GM12878 (cell line): ENCODE measurements around the gene EEF1AKMT3.

Source experiments
- EZH2 ChIP-seq: IDR thresholded peaks from 2 replicates; pipeline ENCODE4 v1.6.1; 2012; ENCODE audit warnings: low read depth, mild to moderate bottlenecking, control low read depth, inconsistent platforms, low read length, borderline replicate concordance; ENCODE audit not compliant: control insufficient read depth
- FOXM1 ChIP-seq: IDR thresholded peaks from 2 replicates; pipeline ENCODE4 v1.6.1; 2012; ENCODE audit warnings: low read depth, mild to moderate bottlenecking, inconsistent platforms, low read length, moderate library complexity
- RAD21 ChIP-seq: IDR thresholded peaks from 2 replicates; pipeline ENCODE4 v1.6.1; 2011; ENCODE audit warnings: mild to moderate bottlenecking, low read depth, low read length, moderate library complexity; ENCODE audit not compliant: insufficient read depth
- TCF7 ChIP-seq: IDR thresholded peaks from 2 replicates; pipeline ENCODE4 v1.6.1; 2014; ENCODE audit warnings: antibody characterized with exemption, borderline replicate concordance
- TF ChIP-seq, protein P1 (sequence below), 3 experiments: IDR thresholded peaks in 2 of 3; conservative IDR thresholded peaks in 1 of 3; 2 replicates each; pipeline ENCODE4 v1.5.1; 2011; ENCODE audit warnings: low read depth in 3 of 3, low read length in 3 of 3, mild to moderate bottlenecking in 3 of 3, control low read depth in 2 of 3, moderate library complexity in 2 of 3, inconsistent platforms in 1 of 3, mixed read lengths in 1 of 3; ENCODE audit not compliant: control insufficient read depth in 2 of 3, insufficient read depth in 1 of 3; ENCODE audit errors: extremely low read depth in 1 of 3
- TF ChIP-seq, protein P2 (sequence below): IDR thresholded peaks from 2 replicates; pipeline ENCODE4 v1.6.1; 2011; ENCODE audit warnings: low read depth, mild to moderate bottlenecking, low read length, moderate library complexity, borderline replicate concordance; ENCODE audit errors: extremely low read depth
- TF ChIP-seq, protein P3 (sequence below): IDR thresholded peaks from 2 replicates; pipeline ENCODE4 v1.6.1; 2011; ENCODE audit warnings: borderline replicate concordance, low read depth, mild to moderate bottlenecking, moderate library complexity, low read length; ENCODE audit not compliant: insufficient read depth, poor library complexity, severe bottlenecking
- TF ChIP-seq, protein P4 (sequence below): fragments of 450-650 bp; IDR thresholded peaks from 2 replicates; pipeline ENCODE4 v1.6.1; 2018; ENCODE audit warnings: borderline replicate concordance, mild to moderate bottlenecking; ENCODE audit not compliant: partially characterized antibody

DNA sequence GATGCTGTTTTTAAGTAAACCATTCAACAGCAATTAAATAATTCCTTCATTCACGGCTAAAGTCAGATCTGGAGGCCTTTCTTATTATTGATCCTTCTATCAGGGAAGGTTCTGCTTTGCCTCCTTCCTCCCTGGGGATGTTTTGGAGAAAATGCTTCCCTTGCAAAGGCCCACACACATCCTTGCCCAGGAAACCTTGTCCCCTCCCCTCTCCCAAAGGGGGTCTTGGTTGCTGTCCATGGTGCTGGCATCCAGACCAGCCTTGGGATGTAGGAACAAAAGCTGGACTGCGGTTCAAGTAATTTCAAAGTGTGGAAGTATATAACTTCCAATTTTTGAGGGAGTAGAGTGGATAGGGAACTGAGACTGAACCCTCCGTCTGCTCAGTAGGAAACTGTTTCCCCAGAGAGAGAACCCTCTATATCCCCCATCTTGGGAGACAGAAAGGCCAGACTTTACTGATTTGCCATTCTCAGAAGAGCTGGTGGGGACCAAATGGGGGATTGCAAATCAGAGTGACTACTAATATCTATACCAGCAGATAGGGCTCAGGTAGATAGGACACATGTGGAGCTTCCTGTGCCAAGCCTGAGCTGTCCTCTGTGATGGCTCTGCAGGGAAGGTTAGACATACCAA, 11.9 kb upstream of the EEF1AKMT3 start:
- TF ChIP-seq TCF7: no peak
- no peak for TF ChIP-seq FOXM1
- TF ChIP-seq, protein P1, sequence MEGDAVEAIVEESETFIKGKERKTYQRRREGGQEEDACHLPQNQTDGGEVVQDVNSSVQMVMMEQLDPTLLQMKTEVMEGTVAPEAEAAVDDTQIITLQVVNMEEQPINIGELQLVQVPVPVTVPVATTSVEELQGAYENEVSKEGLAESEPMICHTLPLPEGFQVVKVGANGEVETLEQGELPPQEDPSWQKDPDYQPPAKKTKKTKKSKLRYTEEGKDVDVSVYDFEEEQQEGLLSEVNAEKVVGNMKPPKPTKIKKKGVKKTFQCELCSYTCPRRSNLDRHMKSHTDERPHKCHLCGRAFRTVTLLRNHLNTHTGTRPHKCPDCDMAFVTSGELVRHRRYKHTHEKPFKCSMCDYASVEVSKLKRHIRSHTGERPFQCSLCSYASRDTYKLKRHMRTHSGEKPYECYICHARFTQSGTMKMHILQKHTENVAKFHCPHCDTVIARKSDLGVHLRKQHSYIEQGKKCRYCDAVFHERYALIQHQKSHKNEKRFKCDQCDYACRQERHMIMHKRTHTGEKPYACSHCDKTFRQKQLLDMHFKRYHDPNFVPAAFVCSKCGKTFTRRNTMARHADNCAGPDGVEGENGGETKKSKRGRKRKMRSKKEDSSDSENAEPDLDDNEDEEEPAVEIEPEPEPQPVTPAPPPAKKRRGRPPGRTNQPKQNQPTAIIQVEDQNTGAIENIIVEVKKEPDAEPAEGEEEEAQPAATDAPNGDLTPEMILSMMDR (IDR thresholded peaks at IDR 0.05 in 2 of 3, conservative IDR thresholded peaks at IDR 0.05 in 1 of 3; ENCODE audit: control insufficient read depth in 2 of 3, extremely low read depth in 1 of 3, insufficient read depth in 1 of 3, low read depth in 3 of 3, low read length in 3 of 3): no peak
- TF ChIP-seq, protein P2, sequence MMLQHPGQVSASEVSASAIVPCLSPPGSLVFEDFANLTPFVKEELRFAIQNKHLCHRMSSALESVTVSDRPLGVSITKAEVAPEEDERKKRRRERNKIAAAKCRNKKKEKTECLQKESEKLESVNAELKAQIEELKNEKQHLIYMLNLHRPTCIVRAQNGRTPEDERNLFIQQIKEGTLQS: no peak
- TF ChIP-seq, protein P3, sequence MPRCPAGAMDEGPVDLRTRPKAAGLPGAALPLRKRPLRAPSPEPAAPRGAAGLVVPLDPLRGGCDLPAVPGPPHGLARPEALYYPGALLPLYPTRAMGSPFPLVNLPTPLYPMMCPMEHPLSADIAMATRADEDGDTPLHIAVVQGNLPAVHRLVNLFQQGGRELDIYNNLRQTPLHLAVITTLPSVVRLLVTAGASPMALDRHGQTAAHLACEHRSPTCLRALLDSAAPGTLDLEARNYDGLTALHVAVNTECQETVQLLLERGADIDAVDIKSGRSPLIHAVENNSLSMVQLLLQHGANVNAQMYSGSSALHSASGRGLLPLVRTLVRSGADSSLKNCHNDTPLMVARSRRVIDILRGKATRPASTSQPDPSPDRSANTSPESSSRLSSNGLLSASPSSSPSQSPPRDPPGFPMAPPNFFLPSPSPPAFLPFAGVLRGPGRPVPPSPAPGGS: no peak
- no peak for TF ChIP-seq RAD21
- TF ChIP-seq, protein P4, sequence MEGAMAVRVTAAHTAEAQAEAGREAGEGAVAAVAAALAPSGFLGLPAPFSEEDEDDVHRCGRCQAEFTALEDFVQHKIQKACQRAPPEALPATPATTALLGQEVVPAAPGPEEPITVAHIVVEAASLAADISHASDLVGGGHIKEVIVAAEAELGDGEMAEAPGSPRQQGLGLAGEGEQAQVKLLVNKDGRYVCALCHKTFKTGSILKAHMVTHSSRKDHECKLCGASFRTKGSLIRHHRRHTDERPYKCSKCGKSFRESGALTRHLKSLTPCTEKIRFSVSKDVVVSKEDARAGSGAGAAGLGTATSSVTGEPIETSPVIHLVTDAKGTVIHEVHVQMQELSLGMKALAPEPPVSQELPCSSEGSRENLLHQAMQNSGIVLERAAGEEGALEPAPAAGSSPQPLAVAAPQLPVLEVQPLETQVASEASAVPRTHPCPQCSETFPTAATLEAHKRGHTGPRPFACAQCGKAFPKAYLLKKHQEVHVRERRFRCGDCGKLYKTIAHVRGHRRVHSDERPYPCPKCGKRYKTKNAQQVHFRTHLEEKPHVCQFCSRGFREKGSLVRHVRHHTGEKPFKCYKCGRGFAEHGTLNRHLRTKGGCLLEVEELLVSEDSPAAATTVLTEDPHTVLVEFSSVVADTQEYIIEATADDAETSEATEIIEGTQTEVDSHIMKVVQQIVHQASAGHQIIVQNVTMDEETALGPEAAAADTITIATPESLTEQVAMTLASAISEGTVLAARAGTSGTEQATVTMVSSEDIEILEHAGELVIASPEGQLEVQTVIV: no peak
- TF ChIP-seq EZH2: no peak
